HL-60 (cell line): ENCODE measurements around the gene SCN1B.

Source experiments
- DNase-seq, 2 experiments: peaks; one replicate each; pipeline ENCODE4 v3.0.0-alpha.2; 2010 to 2020; ENCODE audit warnings: low read depth in 1 of 2, low spot score in 1 of 2
- H3K27ac ChIP-seq: fragments of 250-450 bp; sonication (Bioruptor Pico); replicated peaks from 2 replicates; pipeline ENCODE4 v1.5.1; 2020; ENCODE audit warnings: mild to moderate bottlenecking, moderate library complexity
- H3K27me3 ChIP-seq: fragments of 250-450 bp; sonication (Bioruptor Pico); 2 replicates; pipeline ENCODE4 v1.5.1; 2021; ENCODE audit warnings: mild to moderate bottlenecking, moderate library complexity; ENCODE audit not compliant: insufficient read depth, poor library complexity, severe bottlenecking
- H3K4me3 ChIP-seq: replicated peaks from 2 replicates; pipeline ENCODE4 v1.5.1; 2011; ENCODE audit warnings: mild to moderate bottlenecking, control low read depth, low read length; ENCODE audit not compliant: insufficient read depth
- CTCF ChIP-seq: IDR thresholded peaks from one replicate; pipeline ENCODE4 v1.5.1; 2011; ENCODE audit warnings: low read length, control low read depth, inconsistent platforms; ENCODE audit not compliant: insufficient read depth
- GABPA ChIP-seq: IDR thresholded peaks from 2 replicates; pipeline ENCODE4 v1.6.1; 2012; ENCODE audit warnings: low read depth
- POLR2AphosphoS5 ChIP-seq: IDR thresholded peaks from 2 replicates; pipeline ENCODE4 v1.6.1; 2012; ENCODE audit warnings: low read depth
- REST ChIP-seq: IDR thresholded peaks from 2 replicates; pipeline ENCODE4 v1.6.1; 2012; ENCODE audit warnings: low read depth; ENCODE audit not compliant: insufficient replicate concordance
- SPI1 ChIP-seq: IDR thresholded peaks from 2 replicates; pipeline ENCODE4 v1.6.1; 2012; ENCODE audit warnings: low read depth, mild to moderate bottlenecking, borderline replicate concordance

Gene SCN1B

GRCh38 chr19:34984287-34984686 is 46.0 kb upstream of the SCN1B start:
- no peak for TF ChIP-seq GABPA
- no peak for TF ChIP-seq REST
- TF ChIP-seq CTCF: no peak
- no peak for TF ChIP-seq SPI1
- TF ChIP-seq POLR2AphosphoS5: no peak
- no peak for DNase-seq
- H3K27me3 ChIP-seq: no peaks in the 10 kb centered on the region
- no peak overlapping the region for H3K27ac ChIP-seq
- H3K4me3 ChIP-seq: no peak overlapping the region

- DNase-seq: no peak
- Histone ChIP-seq H3K27ac (no peak overlapping the region), H3K27me3 (no peaks in the 10 kb centered on the region), H3K4me3 (no peak overlapping the region)
- TF ChIP-seq POLR2AphosphoS5: no peak
- no peak for TF ChIP-seq CTCF
- no peak for TF ChIP-seq REST
- no peak for TF ChIP-seq SPI1
- TF ChIP-seq GABPA: no peak
Measured at GRCh38 chr19:34985249-34986022, 44.8 kb upstream of the SCN1B start.

GRCh38 chr19:34988119-34988518 is 42.2 kb upstream of the SCN1B start:
- H3K27me3 ChIP-seq: no peaks in the 10 kb centered on the region
- no peak overlapping the region for H3K27ac ChIP-seq
- DNase-seq: no peak
- no peak overlapping the region for H3K4me3 ChIP-seq
- TF ChIP-seq CTCF: no peak
- no peak for TF ChIP-seq REST
- TF ChIP-seq GABPA: no peak
- TF ChIP-seq SPI1: no peak
- TF ChIP-seq POLR2AphosphoS5: no peak
